CD4-positive, alpha-beta T cell treated with Interleukin-15 for 1 hour (primary cell): Measurements from ENCODE around the gene TIMM44.

Source experiments
- DNase-seq: peaks from one replicate; pipeline ENCODE4 v3.0.0-alpha.2; 2020

Gene TIMM44

GRCh38 chr19:7912697-7913564 is 30.5 kb downstream of the TIMM44 start:
- no peak for DNase-seq

- DNase-seq = no peak
Measured at GRCh38 chr19:7912144-7912696, 31.2 kb downstream of the TIMM44 start.

GRCh38 chr19:7911508-7912143 is 31.8 kb downstream of the TIMM44 start:
- no peak for DNase-seq

- no peak for DNase-seq
Measured at GRCh38 chr19:7910321-7911161, 32.9 kb downstream of the TIMM44 start.

- DNase-seq = no peak
Measured at GRCh38 chr19:7909471-7910067, 33.9 kb downstream of the TIMM44 start.

GRCh38 chr19:7908742-7909461 is 34.6 kb downstream of the TIMM44 start:
- no peak for DNase-seq

GRCh38 chr19:7908078-7908699 is 35.3 kb downstream of the TIMM44 start:
- no peak for DNase-seq

GRCh38 chr19:7907544-7907943 is 35.9 kb downstream of the TIMM44 start:
- DNase-seq = no peak

GRCh38 chr19:7907122-7907521 is 36.3 kb downstream of the TIMM44 start:
- DNase-seq = no peak

GRCh38 chr19:7905859-7906258 is 37.6 kb downstream of the TIMM44 start:
- no peak for DNase-seq

GRCh38 chr19:7905268-7905667 is 38.2 kb downstream of the TIMM44 start:
- DNase-seq = no peak

GRCh38 chr19:7904074-7905020 is 39.1 kb downstream of the TIMM44 start:
- DNase-seq = peak; percentile 93

GRCh38 chr19:7903244-7904073 is 40.0 kb downstream of the TIMM44 start, which contains the start of gene MAP2K7:
TSS of gene MAP2K7 (plus strand) at chr19:7903877. CDS start at chr19:7903945, 68 bp downstream.
- DNase-seq = peak; percentile 99

GRCh38 chr19:7902796-7903243 is 40.6 kb downstream of the TIMM44 start:
- no peak for DNase-seq

GRCh38 chr19:7901337-7901736 is 42.1 kb downstream of the TIMM44 start:
- DNase-seq = no peak

GRCh38 chr19:7900931-7901330 is 42.5 kb downstream of the TIMM44 start:
- no peak for DNase-seq

GRCh38 chr19:7900401-7900870 is 43.0 kb downstream of the TIMM44 start:
- DNase-seq = no peak

- DNase-seq = no peak
Measured at GRCh38 chr19:7899751-7900378, 43.6 kb downstream of the TIMM44 start.
